Colonic mucosa (tissue), 4 donors: ENCODE measurements around the gene JAKMIP1. TPM values are rescaled to one million over a fixed set of nuclear protein-coding genes. Genes with fewer than 3 reads are reported as not detected.

Experiments used
- DNase-seq: peaks from one replicate; pipeline ENCODE4 v3.0.0-alpha.2; 2020
- H3K27ac ChIP-seq: fragments of 200-600 bp; one replicate; pipeline ENCODE4 v1.8.0; 2021
- H3K27me3 ChIP-seq: fragments of 200-600 bp; one replicate; pipeline ENCODE4 v1.8.0; 2021
- H3K36me3 ChIP-seq: fragments of 200-600 bp; one replicate; pipeline ENCODE4 v1.8.0; 2021
- H3K4me1 ChIP-seq: fragments of 200-600 bp; one replicate; pipeline ENCODE4 v1.8.0; 2021; ENCODE audit warnings: mild to moderate bottlenecking
- H3K4me3 ChIP-seq: fragments of 200-600 bp; one replicate; pipeline ENCODE4 v1.8.0; 2021
- H3K9ac ChIP-seq, 2 donors: one replicate each; pipeline ENCODE4 v1.7.0; 2013; ENCODE audit warnings: control low read depth in 2 of 2, low read depth in 2 of 2, low read length in 2 of 2
- H3K9me3 ChIP-seq: fragments of 200-600 bp; one replicate; pipeline ENCODE4 v1.8.0; 2021
- CTCF ChIP-seq: fragments of 200-600 bp; IDR thresholded peaks from one replicate; pipeline ENCODE4 v1.8.0; 2022; ENCODE audit warnings: antibody characterized with exemption, mild to moderate bottlenecking
- intact Hi-C: fragments of 100-400 bp; cut with DNase I; formaldehyde crosslinking; loops from one replicate; pipeline ENCODE4 v1.14.1; 2022
- total RNA-seq, 2 donors: library from RNA; stranded (reverse); fragmentation: NEBNext Ultra II Directional in 1 of 2; extraction: Animal tissue kit (Norgen Biotek cat#: 25700) in 1 of 2; gene quantifications; one replicate each; pipeline ENCODE4 v1.2.1, GENCODE V29; 2021
- donor health status: healthy.
- donor health status: DM: no; HTN: no; CAD: no.
- donor health status: DM: no; HTN: no; CAD: no.

Gene JAKMIP1
- total RNA-seq, 2 donors from 2014 or later, result 0.19 to 0.42 TPM

GRCh38 chr4:6114601-6115000, 85.7 kb downstream of the JAKMIP1 start:
- no peak for DNase-seq
- Histone ChIP-seq H3K27me3 (no peaks in the 10 kb centered on the region), H3K9me3 (no peaks in the 10 kb centered on the region), H3K36me3 (no peaks in the 10 kb centered on the region), H3K27ac (no peak overlapping the region), H3K9ac (no peak overlapping the region), H3K4me1 (no peaks in the 10 kb centered on the region), H3K4me3 (no peak overlapping the region)
- TF ChIP-seq CTCF, result no peak
- intact Hi-C loops, result no loop called here

- DNase-seq, result no peak
- H3K4me1 ChIP-seq, result no peaks in the 10 kb centered on the region
- no peak overlapping the region for H3K27ac ChIP-seq
- H3K4me3 ChIP-seq, result no peak overlapping the region
- no peak for TF ChIP-seq CTCF
- H3K9ac ChIP-seq, result no peak overlapping the region
- no peaks in the 10 kb centered on the region for H3K27me3 ChIP-seq
- no peaks in the 10 kb centered on the region for H3K9me3 ChIP-seq
- intact Hi-C loops, result no loop called here
- no peaks in the 10 kb centered on the region for H3K36me3 ChIP-seq
Measured at GRCh38 chr4:6114181-6114580, 86.2 kb downstream of the JAKMIP1 start.

- intact Hi-C loops, result no loop called here
- Histone ChIP-seq H3K4me3 (no peak overlapping the region), H3K27me3 (no peaks in the 10 kb centered on the region), H3K4me1 (no peaks in the 10 kb centered on the region), H3K9me3 (no peaks in the 10 kb centered on the region), H3K36me3 (no peaks in the 10 kb centered on the region), H3K9ac (no peak overlapping the region), H3K27ac (no peak overlapping the region)
- DNase-seq, result no peak
- TF ChIP-seq CTCF, result no peak
Measured at GRCh38 chr4:6113641-6114040, 86.7 kb downstream of the JAKMIP1 start.

GRCh38 chr4:6112606-6113290, 87.6 kb downstream of the JAKMIP1 start:
- Histone ChIP-seq H3K9me3 (no peaks in the 10 kb centered on the region), H3K27ac (no peak overlapping the region), H3K36me3 (no peaks in the 10 kb centered on the region), H3K9ac (no peak overlapping the region), H3K4me3 (no peak overlapping the region), H3K4me1 (no peaks in the 10 kb centered on the region), H3K27me3 (no peaks in the 10 kb centered on the region)
- no peak for DNase-seq
- intact Hi-C loops, result no loop called here
- no peak for TF ChIP-seq CTCF

- intact Hi-C loops, result no loop called here
- no peak overlapping the region for H3K4me3 ChIP-seq
- no peaks in the 10 kb centered on the region for H3K4me1 ChIP-seq
- no peak for DNase-seq
- no peak overlapping the region for H3K27ac ChIP-seq
- no peaks in the 10 kb centered on the region for H3K9me3 ChIP-seq
- no peaks in the 10 kb centered on the region for H3K36me3 ChIP-seq
- no peak overlapping the region for H3K9ac ChIP-seq
- no peaks in the 10 kb centered on the region for H3K27me3 ChIP-seq
- TF ChIP-seq CTCF, result no peak
Measured at GRCh38 chr4:6111354-6111960, 88.9 kb downstream of the JAKMIP1 start.
